SK-N-MC (cell line): ENCODE results near the gene RGPD3.
"Not testable (repeated sequence)": the region's sequence is repeated elsewhere in the genome, so short reads cannot be mapped to it uniquely, and the experiment has no call there.

Experiments
- DNase-seq: peaks from one replicate; pipeline ENCODE4 v3.0.0-alpha.2; 2011; ENCODE audit warnings: low read depth, low spot score
- H3K27ac ChIP-seq: fragments of 200-600 bp; sonication (generic); 2 replicates; pipeline ENCODE4 v1.5.1; 2016; ENCODE audit warnings: mixed run types
- H3K36me3 ChIP-seq: fragments of 200-600 bp; sonication (generic); 2 replicates; pipeline ENCODE4 v1.6.1; 2017; ENCODE audit warnings: antibody characterized with exemption, low read length, mixed read lengths; ENCODE audit not compliant: insufficient read depth
- H3K4me3 ChIP-seq: fragments of 200-600 bp; sonication (generic); 2 replicates; pipeline ENCODE4 v1.5.1; 2016
- H3K9ac ChIP-seq: fragments of 200-600 bp; sonication (generic); 2 replicates; pipeline ENCODE4 v1.8.0; 2017; ENCODE audit warnings: mixed run types, mixed read lengths; ENCODE audit not compliant: insufficient read length
- H3K9me3 ChIP-seq: fragments of 200-600 bp; sonication (generic); 2 replicates; pipeline ENCODE4 v1.6.1; 2017; ENCODE audit warnings: low read depth, mild to moderate bottlenecking, antibody characterized with exemption, low read length, moderate library complexity, mixed read lengths

The RGPD3 gene

GRCh38 chr2:106502351-106502750 is 34.1 kb upstream of the RGPD3 start:
- H3K27ac ChIP-seq, DNase-seq: not testable (repeated sequence)

GRCh38 chr2:106500350-106500749 is 32.1 kb upstream of the RGPD3 start:
- not testable (repeated sequence) for DNase-seq, H3K9me3 ChIP-seq, H3K4me3 ChIP-seq, H3K27ac ChIP-seq, H3K36me3 ChIP-seq, H3K9ac ChIP-seq

More at GRCh38 chr2:106502351-106502750, 34.1 kb upstream of the RGPD3 start:
- H3K4me3 ChIP-seq, H3K9ac ChIP-seq, H3K36me3 ChIP-seq, H3K9me3 ChIP-seq: not testable (repeated sequence)

- H3K9ac ChIP-seq, H3K4me3 ChIP-seq, H3K36me3 ChIP-seq, H3K27ac ChIP-seq, DNase-seq, H3K9me3 ChIP-seq: not testable (repeated sequence)
Observed at GRCh38 chr2:106498549-106498948, 30.3 kb upstream of the RGPD3 start.

GRCh38 chr2:106492913-106493312 is 24.7 kb upstream of the RGPD3 start:
- not testable (repeated sequence) for H3K9me3 ChIP-seq, H3K9ac ChIP-seq, DNase-seq, H3K27ac ChIP-seq, H3K36me3 ChIP-seq, H3K4me3 ChIP-seq

- DNase-seq, H3K9me3 ChIP-seq, H3K36me3 ChIP-seq, H3K27ac ChIP-seq, H3K9ac ChIP-seq, H3K4me3 ChIP-seq: not testable (repeated sequence)
Observed at GRCh38 chr2:106492399-106492798, 24.2 kb upstream of the RGPD3 start.

GRCh38 chr2:106489701-106490100 is 21.5 kb upstream of the RGPD3 start:
- not testable (repeated sequence) for H3K27ac ChIP-seq, DNase-seq, H3K36me3 ChIP-seq, H3K9me3 ChIP-seq, H3K9ac ChIP-seq, H3K4me3 ChIP-seq

GRCh38 chr2:106487386-106488191 is 19.4 kb upstream of the RGPD3 start:
- H3K36me3 ChIP-seq, H3K4me3 ChIP-seq, H3K27ac ChIP-seq, H3K9ac ChIP-seq, DNase-seq, H3K9me3 ChIP-seq: not testable (repeated sequence)

GRCh38 chr2:106486551-106487385 is 18.6 kb upstream of the RGPD3 start, which contains the start of gene CD8B2:
CD8B2 (plus strand) TSS chr2:106487364; CDS start chr2:106487427, 63 bp downstream.
- H3K9me3 ChIP-seq, DNase-seq, H3K9ac ChIP-seq, H3K4me3 ChIP-seq, H3K36me3 ChIP-seq, H3K27ac ChIP-seq: not testable (repeated sequence)

- not testable (repeated sequence) for H3K36me3 ChIP-seq, H3K9ac ChIP-seq, H3K9me3 ChIP-seq, DNase-seq, H3K27ac ChIP-seq, H3K4me3 ChIP-seq
Observed at GRCh38 chr2:106479563-106479962, 11.3 kb upstream of the RGPD3 start.

- H3K27ac ChIP-seq, H3K9ac ChIP-seq, H3K36me3 ChIP-seq, DNase-seq, H3K9me3 ChIP-seq, H3K4me3 ChIP-seq: not testable (repeated sequence)
Observed at GRCh38 chr2:106477647-106478046, 9.4 kb upstream of the RGPD3 start.

GRCh38 chr2:106470658-106471057 is 2.4 kb upstream of the RGPD3 start:
- not testable (repeated sequence) for H3K9ac ChIP-seq, H3K36me3 ChIP-seq, DNase-seq, H3K9me3 ChIP-seq, H3K27ac ChIP-seq, H3K4me3 ChIP-seq

GRCh38 chr2:106467516-106467915 is 697 bp downstream of the RGPD3 start:
- not testable (repeated sequence) for H3K9me3 ChIP-seq, H3K4me3 ChIP-seq, H3K27ac ChIP-seq, H3K9ac ChIP-seq, H3K36me3 ChIP-seq, DNase-seq

GRCh38 chr2:106461882-106462281 is 6.3 kb downstream of the RGPD3 start:
- not testable (repeated sequence) for H3K9ac ChIP-seq, DNase-seq, H3K4me3 ChIP-seq, H3K9me3 ChIP-seq, H3K27ac ChIP-seq, H3K36me3 ChIP-seq

- H3K36me3 ChIP-seq, H3K9ac ChIP-seq, DNase-seq, H3K4me3 ChIP-seq, H3K27ac ChIP-seq, H3K9me3 ChIP-seq: not testable (repeated sequence)
Observed at GRCh38 chr2:106390680-106391079, 77.5 kb downstream of the RGPD3 start.
